ENCODE data around the gene OBP2A. TPM values are rescaled to one million over a fixed set of nuclear protein-coding genes. Genes with fewer than 3 reads are reported as not detected.
A peak's percentile ranks its signal among the peaks of the same experiment; 100 is the strongest.

OBP2A gene
- total and polyA plus RNA-seq, 10 of the 15 experiments (the other 5 are each of a cell fraction or from before 2014, with no cell fraction given): not detected

DNA sequence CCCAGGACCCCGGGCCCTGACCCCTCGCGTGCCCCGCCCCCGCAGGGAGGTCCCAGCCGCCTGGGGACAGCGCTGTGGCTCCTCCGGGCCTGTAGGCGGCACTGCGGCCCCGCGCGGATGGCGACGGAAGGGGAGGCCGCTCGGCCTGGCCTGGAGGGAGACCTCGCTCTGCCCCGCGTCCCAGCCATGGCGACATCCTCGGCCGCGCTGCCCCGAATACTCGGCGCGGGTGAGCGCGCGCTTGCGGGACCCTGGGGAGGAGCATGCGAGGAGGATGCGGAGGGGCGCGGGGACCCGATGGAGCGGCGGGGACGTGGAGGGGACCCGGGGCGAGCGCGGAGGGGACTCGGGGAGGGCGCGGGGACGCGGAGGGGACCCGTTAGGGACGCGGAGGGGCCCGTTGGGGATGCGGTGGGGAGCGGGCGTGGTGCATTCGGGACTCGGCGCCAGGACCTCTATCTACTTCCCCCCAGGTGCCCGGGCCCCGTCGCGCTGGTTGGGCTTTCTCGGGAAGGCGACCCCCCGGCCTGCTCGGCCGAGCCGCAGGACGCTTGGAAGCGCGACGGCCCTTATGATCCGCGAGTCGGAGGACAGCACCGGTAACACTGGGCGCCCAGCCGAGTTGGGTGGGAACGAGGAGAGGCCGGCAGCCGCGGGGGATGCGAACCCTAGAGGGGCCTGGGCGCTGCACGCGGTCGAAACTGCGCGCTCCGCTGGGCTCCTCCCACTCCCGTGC lies 45.2 kb upstream of the OBP2A start, which contains the start of gene MRPS2 (continued):
- TF ChIP-seq EP300 (IDR thresholded peaks at IDR 0.05; ENCODE audit: borderline replicate concordance in 1 of 2, control insufficient read depth in 1 of 2, low read depth in 2 of 2, low read length in 2 of 2): no peak
- TF ChIP-seq EED (IDR thresholded peaks at IDR 0.05; ENCODE audit: low read depth): no peak
- TF ChIP-seq RAD21 (IDR thresholded peaks at IDR 0.05; ENCODE audit: insufficient read depth, low read depth, low read length): no peak
- no peak for TF ChIP-seq WRNIP1 (IDR thresholded peaks at IDR 0.05; ENCODE audit: borderline replicate concordance, low read depth, low read length)
- TF ChIP-seq PKNOX1 (IDR thresholded peaks at IDR 0.05): no peak
- no peak for TF ChIP-seq ZNF384 (IDR thresholded peaks at IDR 0.05; ENCODE audit: borderline replicate concordance, low read depth, low read length)
- no peak for TF ChIP-seq SPI1 (IDR thresholded peaks at IDR 0.05; ENCODE audit: borderline replicate concordance, insufficient read depth, low read depth, low read length)
- TF ChIP-seq CREB1 (IDR thresholded peaks at IDR 0.05; ENCODE audit: low read depth): peak; percentile 55; the same call in 1 of the 2 replicates
- no peak for TF ChIP-seq ETV6 (conservative IDR thresholded peaks at IDR 0.05 in 1 of 2, IDR thresholded peaks at IDR 0.05 in 1 of 2; ENCODE audit: borderline replicate concordance in 1 of 2, low read depth in 1 of 2)

Data from GM12878 (cell line).